GM12872 (cell line): ENCODE measurements around the gene ITGB4.

Experiments used
- CTCF ChIP-seq: IDR thresholded peaks from 3 replicates; pipeline ENCODE4 v1.5.1; 2011; ENCODE audit warnings: low read depth, mild to moderate bottlenecking, low read length, moderate library complexity; ENCODE audit not compliant: insufficient read depth

ITGB4 gene

GRCh38 chr17:75691801-75692626 is 29.2 kb upstream of the ITGB4 start:
- no peak for TF ChIP-seq CTCF

- TF ChIP-seq CTCF = no peak
Observed at GRCh38 chr17:75692976-75693375, 28.3 kb upstream of the ITGB4 start.

- no peak for TF ChIP-seq CTCF
Observed at GRCh38 chr17:75693500-75694481, 27.5 kb upstream of the ITGB4 start.

- TF ChIP-seq CTCF = no peak
Observed at GRCh38 chr17:75694536-75694935, 26.7 kb upstream of the ITGB4 start.

GRCh38 chr17:75695141-75695829 is 26.0 kb upstream of the ITGB4 start:
- no peak for TF ChIP-seq CTCF

DNA sequence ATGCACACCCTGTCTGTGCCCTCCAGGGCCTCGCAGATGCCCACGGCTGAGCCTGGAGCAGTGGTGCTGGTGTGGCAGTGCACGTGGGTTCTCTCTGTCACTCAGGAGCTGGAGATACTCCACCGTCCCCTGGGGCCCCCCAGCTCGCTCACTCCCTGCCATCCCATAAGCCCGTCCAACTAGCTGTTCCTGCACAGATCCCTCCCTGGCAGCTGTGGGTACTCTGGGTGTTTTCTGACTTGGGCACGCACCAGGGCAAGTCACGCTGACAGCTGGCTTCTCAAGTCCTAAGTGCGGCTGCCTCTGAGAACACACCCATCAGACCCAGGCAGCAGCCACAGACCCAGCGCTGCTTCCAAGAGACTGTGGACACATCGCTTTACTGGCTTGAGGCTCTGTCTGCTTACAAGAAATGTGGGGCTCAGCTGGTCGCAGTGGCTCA is 25.4 kb upstream of the ITGB4 start:
- TF ChIP-seq CTCF = no peak
